RPMI7951 (cell line): Measurements from ENCODE around the gene FOXC1. TPM values are rescaled to one million over a fixed set of nuclear protein-coding genes. Genes with fewer than 3 reads are reported as not detected.

Experiments used
- DNase-seq: peaks from one replicate; pipeline ENCODE4 v3.0.0-alpha.2; 2012; ENCODE audit warnings: low read depth
- total RNA-seq: library from RNA; depleted of rRNA; stranded (reverse); fragments of >200 nt; shearing (Covaris generic); gene quantifications from 2 replicates; pipeline ENCODE4 v1.2.3, GENCODE V29; 2014

FOXC1 gene
- total RNA-seq, 1 experiment from 2014 or later: 2.0 TPM

DNA sequence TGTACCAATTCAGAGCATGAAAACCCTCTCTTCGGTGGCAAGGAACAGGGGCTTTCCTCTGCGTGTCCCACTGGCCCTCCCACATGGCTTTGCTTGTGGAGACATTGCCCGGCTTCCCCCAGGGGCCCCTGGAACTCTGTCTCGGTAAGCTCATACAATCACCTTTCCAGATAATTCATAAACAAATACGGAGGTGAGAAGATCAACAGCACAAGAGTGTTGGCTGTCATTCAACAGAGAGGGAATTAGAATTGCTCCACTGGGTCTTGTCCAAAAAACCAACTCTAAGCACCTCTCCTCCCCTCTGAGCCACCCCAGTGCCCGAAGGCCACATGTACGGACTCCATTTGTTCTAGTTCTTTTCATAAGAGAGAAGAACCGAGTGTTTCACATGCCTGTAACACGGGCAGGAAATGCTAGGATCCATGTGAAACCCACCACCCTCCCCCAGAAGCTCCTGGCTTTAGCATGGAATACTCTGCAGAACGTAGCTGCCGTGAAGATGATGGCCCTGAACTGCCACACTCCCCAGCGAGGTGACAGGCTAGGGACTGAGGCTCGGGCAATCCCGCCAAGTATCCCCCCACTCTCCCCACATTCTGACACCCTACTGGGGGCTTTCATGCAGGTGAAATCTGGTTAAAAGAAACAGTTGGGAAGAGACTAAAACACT, 24.6 kb upstream of the FOXC1 start:
- DNase-seq: no peak

DNA sequence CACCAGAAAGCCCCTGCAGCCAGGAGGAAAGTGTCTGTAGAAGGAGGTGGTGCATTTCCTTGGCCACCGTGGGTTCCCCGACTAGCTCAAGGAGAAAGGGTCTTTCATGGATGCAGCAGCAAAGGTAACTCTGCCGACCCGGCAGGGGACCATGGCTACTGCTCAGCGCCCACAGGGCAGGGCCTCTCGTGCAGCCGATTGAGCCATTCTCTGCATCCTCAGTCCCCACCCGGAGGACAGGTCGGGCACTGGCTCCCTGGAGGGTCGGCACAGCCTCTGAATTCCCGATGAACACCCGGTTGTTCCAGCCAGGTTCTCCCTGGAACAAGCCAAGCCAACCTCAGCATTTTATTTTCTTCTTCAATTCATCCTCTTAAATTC, 24.1 kb upstream of the FOXC1 start:
- DNase-seq: no peak

GRCh38 chr6:1586256-1586655, 23.5 kb upstream of the FOXC1 start:
- DNase-seq: no peak

DNA sequence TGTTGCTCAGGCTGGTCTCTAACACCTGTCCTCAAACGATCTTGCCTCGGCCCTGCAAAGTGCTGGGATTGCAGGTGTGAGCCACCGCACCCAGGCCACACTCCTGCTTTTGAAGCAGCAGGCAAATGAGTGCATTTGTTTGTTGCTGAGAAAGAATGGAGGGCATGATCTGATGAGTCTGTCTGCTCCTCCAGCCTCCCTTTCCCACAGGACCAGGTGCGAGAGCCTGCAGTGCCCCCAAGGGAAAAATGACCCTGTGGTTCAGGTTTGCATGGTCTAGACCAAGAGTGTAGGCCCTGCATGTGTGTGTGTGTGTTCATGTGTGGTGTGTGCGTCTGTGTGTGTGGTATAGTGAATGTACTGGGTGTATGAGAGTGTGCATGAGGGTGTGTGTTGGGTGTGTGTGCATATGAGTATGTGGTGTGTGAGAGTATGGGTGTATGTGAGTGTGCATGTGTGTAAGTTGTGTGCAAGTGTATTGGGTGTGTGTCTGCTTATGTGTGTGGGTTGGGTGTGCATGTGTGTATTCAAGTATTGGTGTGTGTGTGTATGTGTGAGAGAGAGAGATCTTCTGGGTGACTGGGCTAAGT, 22.8 kb upstream of the FOXC1 start:
- no peak for DNase-seq

DNA sequence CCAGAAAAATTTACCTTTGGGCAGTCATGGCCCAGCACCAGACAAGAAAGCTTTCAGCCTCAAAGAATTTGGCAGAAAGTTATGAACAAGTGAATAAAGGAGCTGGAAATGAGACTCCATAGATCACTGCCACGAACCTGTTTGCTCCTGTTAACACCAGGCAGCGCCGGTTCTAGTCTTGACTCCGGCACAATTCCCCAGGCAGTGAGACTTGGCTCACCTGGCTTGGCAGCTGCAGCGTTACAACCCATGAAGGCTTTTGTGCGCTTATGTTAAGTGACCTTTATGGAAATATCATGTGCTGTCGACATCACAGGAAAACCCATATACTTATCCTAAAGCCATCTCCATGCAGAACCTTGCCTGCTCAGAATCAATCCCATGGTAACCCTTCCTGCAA, 22.2 kb upstream of the FOXC1 start:
- DNase-seq: no peak

GRCh38 chr6:1587977-1588376, 21.7 kb upstream of the FOXC1 start:
- no peak for DNase-seq

- DNase-seq: no peak
These were observed 20.5 kb upstream of the FOXC1 start for GRCh38 chr6:1589208-1589607.

DNA sequence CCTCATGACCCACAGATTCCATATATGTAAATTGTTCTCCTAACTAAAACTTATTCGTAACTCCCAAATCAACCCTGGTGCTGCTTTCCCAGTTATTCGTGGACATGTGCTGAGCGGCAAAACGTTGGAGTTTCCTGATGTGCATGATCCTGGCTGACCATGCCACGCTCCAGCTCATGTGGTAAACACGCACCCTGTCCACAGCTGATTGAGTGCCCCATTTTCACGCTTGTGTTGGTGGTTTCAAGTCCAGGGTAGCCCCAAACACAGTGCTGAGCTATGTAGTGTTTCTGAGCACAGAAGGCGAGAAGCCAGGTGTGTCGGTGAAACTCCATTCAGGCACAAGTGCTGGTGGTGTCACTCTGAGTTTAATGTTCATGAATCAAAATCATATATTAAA, 19.1 kb upstream of the FOXC1 start:
- DNase-seq: no peak

DNA sequence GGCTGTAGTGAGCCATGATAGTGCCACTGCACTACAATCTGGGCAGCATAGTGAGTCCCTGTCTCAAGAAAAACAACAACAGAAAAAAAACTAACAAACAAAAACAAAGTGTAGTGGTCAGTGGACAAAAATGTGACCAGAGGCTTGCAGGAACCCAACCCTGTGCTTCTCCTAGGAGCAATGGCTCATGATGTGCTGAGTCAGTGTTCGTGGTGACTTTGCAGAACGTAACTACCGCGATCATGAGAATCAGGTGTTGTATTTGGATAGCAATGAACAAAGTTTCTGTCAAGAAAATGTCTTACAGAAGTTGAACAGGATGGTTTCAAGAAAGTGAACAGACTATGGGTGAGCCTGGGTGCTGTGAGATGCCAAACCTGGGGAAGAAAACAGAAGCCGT, 18.5 kb upstream of the FOXC1 start:
- DNase-seq: no peak

- no peak for DNase-seq
These were observed 17.8 kb upstream of the FOXC1 start for GRCh38 chr6:1591926-1592325.

DNA sequence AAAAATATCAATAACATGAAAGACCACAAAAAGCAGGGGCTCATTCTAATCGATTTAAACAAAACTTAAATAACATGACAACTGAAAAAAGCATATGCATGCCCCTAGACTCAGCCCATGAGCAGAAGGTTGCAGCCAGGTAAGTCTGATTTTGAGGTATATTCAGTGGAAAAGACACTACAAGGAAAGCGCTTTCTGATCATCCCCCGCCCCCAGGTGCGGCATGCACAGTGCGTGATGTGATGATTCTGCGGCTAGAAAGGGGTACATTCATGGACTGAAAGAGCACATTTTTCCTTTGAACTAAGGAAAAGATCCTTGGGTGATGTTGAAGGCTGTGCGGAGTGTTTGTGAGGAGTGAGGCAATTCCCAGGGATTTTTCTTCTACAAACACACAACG, 16.9 kb upstream of the FOXC1 start:
- no peak for DNase-seq

DNA sequence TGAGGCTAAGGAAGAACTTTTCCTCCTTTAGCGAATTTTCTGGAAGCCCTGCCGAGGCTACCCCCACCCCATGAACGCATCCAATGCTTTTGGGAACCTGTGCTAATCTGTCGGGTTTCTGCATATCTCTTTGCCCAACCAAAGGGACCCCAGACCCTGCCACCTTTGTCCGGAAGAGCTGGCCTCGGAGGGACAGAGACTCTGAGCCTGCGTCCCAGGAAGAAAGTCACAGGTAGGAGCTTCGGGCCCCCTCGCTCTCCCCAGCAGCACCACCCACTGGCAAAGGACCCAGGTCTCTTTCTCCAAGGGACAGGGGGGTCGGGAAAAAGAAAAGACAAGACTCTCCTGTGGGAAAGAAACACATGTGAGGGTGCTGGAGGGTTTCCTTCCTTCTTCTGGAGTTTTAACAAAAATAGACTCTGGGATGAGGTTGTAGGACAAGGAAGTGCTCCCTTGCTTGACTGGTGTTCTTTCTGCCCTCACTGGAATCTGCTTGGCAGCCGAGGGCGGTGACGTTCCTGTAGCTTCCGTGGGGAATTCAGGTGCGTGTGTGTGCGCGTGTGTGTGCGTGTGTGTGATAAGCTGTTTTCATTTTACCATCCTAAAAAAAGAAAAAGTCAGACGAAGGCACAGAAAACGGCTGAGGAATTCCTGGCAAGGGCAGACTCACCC, 16.3 kb upstream of the FOXC1 start:
- no peak for DNase-seq

GRCh38 chr6:1593958-1594314, 15.8 kb upstream of the FOXC1 start:
- DNase-seq: no peak

GRCh38 chr6:1594445-1595200, 15.1 kb upstream of the FOXC1 start:
- DNase-seq: no peak

GRCh38 chr6:1595271-1596087, 14.2 kb upstream of the FOXC1 start:
- no peak for DNase-seq

DNA sequence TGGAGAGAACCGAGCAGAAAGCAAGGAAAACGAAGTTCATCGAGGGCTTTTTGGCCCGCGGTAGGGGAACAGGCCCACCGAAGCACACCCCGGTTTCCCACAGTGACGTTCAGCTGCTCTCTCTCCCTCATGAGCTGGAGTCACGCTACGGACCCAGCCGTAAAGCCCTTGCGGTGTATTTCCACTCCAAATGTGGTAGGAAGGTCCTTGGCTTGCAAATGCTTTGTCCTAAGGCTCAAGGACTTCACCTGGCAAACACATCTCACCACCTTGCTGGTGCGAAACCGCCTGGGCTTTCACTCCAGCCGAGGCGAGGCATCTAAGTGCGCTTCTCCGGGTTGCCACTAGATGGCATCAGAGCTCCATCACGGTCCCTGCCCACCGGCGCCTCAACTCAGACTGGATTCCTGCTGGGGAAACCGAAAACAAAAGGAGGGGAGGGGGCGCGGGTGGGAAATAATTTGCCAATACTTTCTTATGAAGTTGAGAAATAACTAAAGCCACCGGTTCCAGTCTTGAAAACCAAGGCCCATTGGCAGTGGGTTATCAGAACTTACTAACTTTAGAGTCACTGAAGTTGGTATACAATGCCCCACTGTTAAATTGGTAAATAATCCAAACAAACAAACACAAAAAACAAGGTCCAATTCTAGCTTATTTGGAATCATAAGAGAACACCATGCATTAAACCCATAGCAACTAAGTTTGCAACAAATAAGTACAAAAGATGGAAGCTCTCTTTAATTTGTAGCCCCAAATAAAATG, 13.4 kb upstream of the FOXC1 start:
- peak; percentile 43 for DNase-seq

- DNase-seq: no peak
These were observed 12.5 kb upstream of the FOXC1 start for GRCh38 chr6:1597121-1597744.

- peak; percentile 19 for DNase-seq
These were observed 11.8 kb upstream of the FOXC1 start for GRCh38 chr6:1597924-1598323.

- DNase-seq: no peak
These were observed 11.3 kb upstream of the FOXC1 start for GRCh38 chr6:1598433-1598832.

DNA sequence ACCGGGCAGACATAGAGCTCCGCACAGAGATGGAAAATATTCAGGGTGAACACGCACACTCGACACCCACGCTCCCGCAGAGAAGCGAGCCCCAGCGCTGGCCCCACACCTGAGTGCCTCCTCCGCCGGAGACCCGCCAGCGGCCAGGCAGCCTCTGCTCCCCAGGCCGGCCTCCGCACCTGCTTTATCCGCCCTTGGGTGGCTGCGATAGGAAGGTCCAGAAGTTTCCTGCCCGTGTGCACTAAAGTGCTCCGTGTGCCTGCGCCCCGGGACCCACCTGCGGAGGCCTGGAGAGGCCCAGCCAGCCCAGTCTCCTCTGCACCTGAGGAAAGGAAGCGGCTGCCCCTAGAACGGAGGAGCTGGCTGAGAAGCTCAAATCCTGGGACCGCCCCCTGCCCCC, 10.8 kb upstream of the FOXC1 start:
- DNase-seq: no peak

DNA sequence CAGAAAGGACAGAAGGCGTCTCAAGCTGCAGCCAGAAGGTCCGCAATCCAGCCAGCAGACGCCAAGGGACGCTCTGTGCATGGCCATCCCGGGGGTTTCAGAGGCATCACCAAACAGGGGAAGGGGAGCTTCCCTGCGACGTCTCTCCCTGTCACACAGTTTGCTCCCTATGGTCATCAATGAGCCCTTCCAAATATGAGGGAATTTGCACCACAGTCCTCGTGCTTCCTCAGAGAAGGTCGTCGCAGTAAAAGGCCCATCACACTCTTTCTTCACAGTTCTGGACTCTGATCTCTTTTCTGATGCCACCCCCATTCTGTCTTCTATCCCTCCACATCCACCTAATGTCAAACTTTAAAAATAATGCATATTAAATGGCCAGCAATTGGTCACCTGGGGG, 10.2 kb upstream of the FOXC1 start:
- DNase-seq: no peak
